Loucy (cell line): ENCODE data around the gene FHDC1.

Experiments
- CTCF ChIP-seq: fragments of 200-600 bp; sonication (generic); conservative IDR thresholded peaks from 2 replicates; pipeline ENCODE4 v1.5.1; 2014; ENCODE audit warnings: mild to moderate bottlenecking, antibody characterized with exemption, low read length
- EZH2phosphoT487 ChIP-seq: fragments of 200-600 bp; IDR thresholded peaks from 2 replicates; pipeline ENCODE4 v1.6.1; 2018; ENCODE audit warnings: antibody characterized with exemption, mild to moderate bottlenecking, moderate library complexity, borderline replicate concordance

DNA sequence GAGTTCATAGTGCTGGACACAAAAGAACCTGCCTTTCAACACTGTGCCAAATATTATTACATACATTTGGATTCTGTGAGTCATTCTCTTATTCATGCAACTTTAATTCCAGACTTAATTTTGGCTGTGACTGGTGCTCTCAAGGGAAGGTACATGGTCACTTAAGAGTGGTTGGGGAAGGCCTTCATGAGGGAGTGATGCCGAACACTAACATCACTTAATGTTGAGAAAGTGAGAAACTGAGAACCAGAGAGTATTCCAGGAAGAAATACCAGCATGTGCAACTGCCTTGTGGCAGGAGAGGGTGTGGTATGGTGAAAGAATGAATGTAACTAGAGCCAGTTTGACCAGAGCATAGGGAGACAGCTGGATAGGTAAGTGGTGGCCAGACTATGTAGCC is 41.5 kb upstream of the FHDC1 start:
- no peak for TF ChIP-seq CTCF
- TF ChIP-seq EZH2phosphoT487: no peak
